C4-2B (cell line): ENCODE data around the gene PIK3R3.

Source experiments
- H3K27ac ChIP-seq: fragments of 450-650 bp; 2 replicates; pipeline ENCODE4 v1.5.1; 2017
- CTCF ChIP-seq: fragments of 450-650 bp; conservative IDR thresholded peaks from 2 replicates; pipeline ENCODE4 v1.5.1; 2017; ENCODE audit warnings: mild to moderate bottlenecking
- ZFX ChIP-seq: fragments of 450-650 bp; IDR thresholded peaks from 2 replicates; pipeline ENCODE4 v1.6.1; 2017

PIK3R3 gene

GRCh38 chr1:46113948-46114347 is 18.5 kb downstream of the PIK3R3 start:
- TF ChIP-seq CTCF, result no peak
- TF ChIP-seq ZFX, result no peak
- no peak overlapping the region for H3K27ac ChIP-seq

- no peak overlapping the region for H3K27ac ChIP-seq
- TF ChIP-seq ZFX (no peak), CTCF (no peak)
Observed at GRCh38 chr1:46112108-46112507, 20.3 kb downstream of the PIK3R3 start.

GRCh38 chr1:46110521-46110920 is 21.9 kb downstream of the PIK3R3 start:
- H3K27ac ChIP-seq, result no peak overlapping the region
- TF ChIP-seq CTCF (no peak), ZFX (no peak)

GRCh38 chr1:46102769-46103476 is 29.5 kb downstream of the PIK3R3 start:
- H3K27ac ChIP-seq, result no peak overlapping the region
- no peak for TF ChIP-seq CTCF

GRCh38 chr1:46099215-46099614 is 33.2 kb downstream of the PIK3R3 start:
- no peak overlapping the region for H3K27ac ChIP-seq
- TF ChIP-seq ZFX (no peak), CTCF (no peak)

GRCh38 chr1:46098027-46098712 is 34.3 kb downstream of the PIK3R3 start:
- TF ChIP-seq ZFX, result no peak
- H3K27ac ChIP-seq, result no peak overlapping the region

- no peak overlapping the region for H3K27ac ChIP-seq
- TF ChIP-seq CTCF (no peak), ZFX (no peak)
Observed at GRCh38 chr1:46097149-46097472, 35.3 kb downstream of the PIK3R3 start.
